HG02943 (cell line): ENCODE measurements around the gene CMC2.

Experiments
- ATAC-seq: cut with Tn5 transposase; IDR thresholded peaks from one replicate; pipeline ENCODE4 v1.9.1; 2021; ENCODE audit warnings: mild to moderate bottlenecking, low read depth, moderate library complexity; ENCODE audit not compliant: unreplicated experiment

Gene CMC2

GRCh38 chr16:81006813-81007695 lies at the start of gene CMC2, which contains the start of gene CENPN:
CMC2 (minus strand) TSS chr16:81006885; CDS start chr16:80997394, 9,491 bp downstream.
CENPN (plus strand) TSS chr16:81007214; CDS start chr16:81011940, 4,726 bp downstream.
- ATAC-seq = peak; percentile 90

DNA sequence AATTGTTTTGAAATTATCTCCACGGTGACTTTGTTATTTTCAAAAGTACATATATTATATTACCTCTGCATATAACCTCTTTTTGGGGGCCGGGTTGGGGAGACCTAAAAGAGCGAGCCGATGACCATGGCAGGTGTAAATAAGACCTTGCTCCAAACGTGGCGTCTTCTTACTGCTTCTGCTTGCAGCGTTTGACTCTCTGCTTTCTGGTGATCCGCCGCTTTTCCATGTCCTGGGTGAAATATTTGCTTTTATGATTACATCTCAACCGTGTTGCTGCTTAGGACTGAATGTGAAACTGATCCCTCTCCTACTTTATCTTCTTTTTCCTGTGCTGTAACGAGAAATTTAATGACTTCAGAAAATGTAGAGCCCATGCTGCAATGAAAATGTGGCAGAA lies 47.1 kb upstream of the CMC2 start:
- ATAC-seq = no peak

- ATAC-seq = no peak
These were observed 36.1 kb upstream of the CMC2 start for GRCh38 chr16:81042821-81043220.

- ATAC-seq = no peak
These were observed 35.0 kb upstream of the CMC2 start for GRCh38 chr16:81041696-81042095.

DNA sequence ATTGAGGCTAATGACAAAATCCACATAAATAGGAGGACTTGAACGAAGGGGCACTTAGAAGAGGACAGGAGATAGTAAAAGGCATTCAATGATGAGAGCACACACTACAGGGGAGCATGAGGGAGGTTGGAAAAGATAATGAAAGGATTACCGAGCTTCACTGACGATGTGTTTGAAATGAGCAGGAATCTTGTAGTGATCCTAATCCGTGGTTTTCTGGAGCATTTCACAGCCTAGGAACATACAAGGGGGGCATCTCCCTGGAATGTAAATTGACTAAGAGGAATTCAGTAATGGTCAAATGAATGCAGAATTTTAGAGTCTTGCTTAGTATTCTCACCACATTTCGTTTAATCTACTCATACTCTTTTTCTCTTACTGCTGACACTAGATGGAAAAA lies 34.2 kb upstream of the CMC2 start:
- no peak for ATAC-seq

GRCh38 chr16:81040131-81040530 lies 33.4 kb upstream of the CMC2 start:
- ATAC-seq = no peak

- ATAC-seq = no peak
These were observed 30.2 kb upstream of the CMC2 start for GRCh38 chr16:81036751-81037350.

GRCh38 chr16:81035975-81036750 lies 29.5 kb upstream of the CMC2 start:
- ATAC-seq = peak; percentile 55

- peak; percentile 79 for ATAC-seq
These were observed 28.8 kb upstream of the CMC2 start, which contains the start of gene ATMIN for GRCh38 chr16:81035398-81035974. ATMIN (plus strand) TSS chr16:81035842; CDS start chr16:81035871, 29 bp downstream.

GRCh38 chr16:81029930-81030604 lies 23.4 kb upstream of the CMC2 start:
- no peak for ATAC-seq

DNA sequence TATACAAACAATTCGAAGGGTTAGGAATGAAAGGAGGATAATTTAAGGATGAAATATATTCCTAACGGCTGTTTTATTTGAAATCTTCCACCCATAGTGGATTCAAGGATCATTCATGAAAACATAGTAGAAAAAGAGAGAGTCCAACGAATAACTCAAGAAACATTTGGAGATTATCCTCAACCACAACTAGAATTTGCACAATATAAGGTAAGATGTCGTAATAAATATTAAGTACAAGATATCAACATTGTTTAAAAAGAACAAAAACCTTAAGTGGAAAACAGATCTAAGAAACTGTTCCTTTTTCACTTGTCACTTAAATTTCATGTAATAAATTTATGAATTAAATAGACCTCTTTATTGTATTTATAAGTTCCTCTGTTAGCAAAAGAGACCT lies 19.7 kb upstream of the CMC2 start:
- no peak for ATAC-seq

- ATAC-seq = no peak
These were observed 11.8 kb upstream of the CMC2 start for GRCh38 chr16:81018496-81018895.

DNA sequence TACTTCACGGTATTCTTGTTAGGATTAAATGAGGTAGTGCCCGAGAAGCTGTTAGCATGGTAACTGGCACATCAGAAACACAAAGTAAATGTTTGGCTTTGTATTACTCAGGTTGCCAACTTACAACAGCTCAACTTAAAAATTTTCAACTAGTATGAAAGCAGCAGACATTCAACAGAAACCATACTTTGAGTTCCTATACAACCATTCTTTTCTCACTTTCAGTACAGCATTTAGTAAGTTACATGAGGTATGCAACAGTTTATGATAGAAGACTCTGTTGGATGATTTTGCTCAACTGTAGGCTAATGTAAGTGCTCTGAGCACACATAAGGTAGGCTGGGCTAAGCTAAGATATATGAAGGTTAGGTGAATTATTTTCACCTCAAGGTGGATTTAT lies 8.0 kb upstream of the CMC2 start:
- ATAC-seq = no peak

DNA sequence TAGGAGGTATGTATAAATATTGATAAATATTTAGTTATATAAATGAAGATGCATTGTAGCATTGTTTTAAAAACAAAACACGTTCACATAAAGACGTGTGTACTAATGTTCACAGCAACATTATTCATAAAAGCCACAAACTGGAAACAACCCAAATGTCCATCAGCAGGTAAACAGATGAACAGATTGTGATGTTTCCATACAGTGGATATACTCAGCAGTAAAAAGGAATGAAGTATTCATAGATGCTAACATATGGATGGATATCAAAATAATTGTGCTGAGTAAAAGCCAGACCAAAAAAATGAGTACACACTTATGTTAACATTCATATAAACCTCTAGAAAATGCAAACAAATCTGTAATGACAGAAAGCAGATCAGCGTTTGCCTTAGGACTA lies 6.3 kb upstream of the CMC2 start:
- ATAC-seq = no peak

- no peak for ATAC-seq
These were observed 1.8 kb upstream of the CMC2 start for GRCh38 chr16:81008505-81008789.

DNA sequence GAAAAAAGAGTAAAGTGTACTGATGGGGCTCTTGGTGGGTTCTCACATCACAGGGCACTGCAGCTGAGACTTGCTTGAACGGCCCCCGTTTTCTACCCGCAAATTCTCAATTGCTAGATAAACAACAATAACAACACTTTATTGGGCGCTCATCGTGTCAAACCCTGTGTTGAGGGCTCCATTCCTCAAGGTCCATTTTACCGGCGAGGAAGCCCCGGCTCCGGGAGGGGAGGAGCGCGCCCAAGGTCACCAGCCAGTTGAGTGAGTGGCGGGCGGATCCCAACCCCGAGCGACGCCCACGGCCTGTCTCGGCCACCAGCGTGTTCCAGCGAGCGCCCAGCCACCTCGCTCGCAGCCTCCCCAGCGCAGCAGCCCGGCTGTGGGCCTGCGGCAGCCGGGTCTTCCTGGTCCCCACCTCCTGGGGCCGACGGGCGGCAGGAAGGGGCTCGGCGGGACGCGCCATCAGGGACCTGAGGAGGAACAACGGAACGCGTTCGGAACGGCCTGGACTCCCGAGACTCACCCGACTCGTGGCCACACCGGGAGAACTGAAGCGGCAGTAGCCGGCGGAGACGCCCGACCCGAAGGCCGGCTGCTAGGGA lies 373 bp downstream of the CMC2 start:
- ATAC-seq = peak; percentile 32

- no peak for ATAC-seq
These were observed 999 bp downstream of the CMC2 start for GRCh38 chr16:81005610-81006161.

DNA sequence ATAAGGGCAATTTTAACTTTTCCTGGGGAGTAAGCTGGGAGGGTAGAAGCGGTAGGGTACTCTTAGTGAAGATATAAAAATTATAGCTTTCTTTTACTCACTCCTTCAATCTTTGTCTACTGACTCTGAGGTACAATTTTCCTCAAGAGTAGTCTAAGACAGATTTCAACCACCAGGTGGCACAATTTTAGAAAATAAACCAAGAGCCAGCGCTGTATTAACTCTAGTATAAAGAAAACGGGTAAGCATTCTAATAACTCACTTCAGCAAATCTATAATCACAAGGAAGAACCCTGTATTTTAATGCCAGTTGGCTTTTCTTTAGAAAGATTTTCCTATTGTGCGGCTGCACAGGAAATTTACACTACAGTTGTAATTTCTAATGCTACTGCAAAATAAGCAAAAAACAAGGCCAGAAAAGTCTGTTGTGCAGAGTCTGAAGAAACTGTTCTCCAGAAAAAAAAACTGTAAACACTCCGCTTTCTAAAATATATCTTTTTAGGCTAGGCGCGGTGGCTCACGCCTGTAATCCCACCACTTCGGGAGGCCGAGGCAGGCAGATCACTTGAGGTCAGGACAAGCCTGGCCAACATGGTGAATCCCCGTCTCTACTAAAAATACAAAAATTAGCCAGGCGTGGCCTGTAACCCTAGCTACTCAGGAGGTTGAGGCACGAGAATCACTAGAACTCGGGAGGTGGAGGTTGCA lies 1.9 kb downstream of the CMC2 start:
- no peak for ATAC-seq
